ENCODE results near the gene CNTN4. TPM values are rescaled to one million over a fixed set of nuclear protein-coding genes. Genes with fewer than 3 reads are reported as not detected.
"Not testable (repeated sequence)": the region's sequence is repeated elsewhere in the genome, so short reads cannot be mapped to it uniquely, and the experiment has no call there.

The CNTN4 gene
- polyA plus RNA-seq, 1 donor (not counting 4 experiments of a cell fraction or from before 2014, with no cell fraction given): not detected

GRCh38 chr3:2910997-2911396 is 812.3 kb downstream of the CNTN4 start:
- no peak for DNase-seq (ENCODE audit: low read depth, low spot score)
- Histone ChIP-seq H3K4me1 (ENCODE audit: control insufficient read depth, extremely low read depth, insufficient read depth, low read length) (no peaks in the 10 kb centered on the region), H3K9me3 (ENCODE audit: control insufficient read depth, low read depth, low read length) (no peaks in the 10 kb centered on the region), H3K27ac (ENCODE audit: control insufficient read depth, insufficient read depth, low read length) (no peak overlapping the region), H3K4me2 (ENCODE audit: control insufficient read depth, extremely low read depth, insufficient read depth, low read depth, low read length) (no peak overlapping the region), H3K4me3 (ENCODE audit: control insufficient read depth in 2 of 3, extremely low read depth in 1 of 3, insufficient read depth in 2 of 3, low read depth in 1 of 3, low read length in 3 of 3) (no peak overlapping the region), H3K9me1 (ENCODE audit: control insufficient read depth, extremely low read depth, insufficient read depth, low read length) (no peaks in the 10 kb centered on the region), H3K36me3 (ENCODE audit: control insufficient read depth in 2 of 2, extremely low read depth in 1 of 2, insufficient read depth in 2 of 2, low read length in 2 of 2) (no peaks in the 10 kb centered on the region), H3K27me3 (ENCODE audit: control insufficient read depth, extremely low read depth, insufficient read depth, low read length) (no peaks in the 10 kb centered on the region), H2AFZ (ENCODE audit: control insufficient read depth, low read length) (no peak overlapping the region), H3K79me2 (ENCODE audit: control insufficient read depth, insufficient read depth, low read length) (no peaks in the 10 kb centered on the region), H4K20me1 (ENCODE audit: control insufficient read depth, extremely low read depth, insufficient read depth, low read length) (no peaks in the 10 kb centered on the region), H3K9ac (ENCODE audit: control insufficient read depth, extremely low read depth, insufficient read depth, low read length) (no peak overlapping the region)
- FAIRE-seq: no peak
- TF ChIP-seq EZH2 (IDR thresholded peaks at IDR 0.05; ENCODE audit: low read length): no peak
- TF ChIP-seq CTCF (optimal IDR thresholded peaks at IDR 0.05 in 1 of 3, IDR thresholded peaks at IDR 0.05 in 1 of 3, conservative IDR thresholded peaks at IDR 0.05 in 1 of 3; ENCODE audit: extremely low read depth in 1 of 3, insufficient read depth in 2 of 3, low read length in 3 of 3): no peak
- dilution Hi-C loops (cut with MboI; ENCODE audit: extremely low pct_ligation_motif_present, low sequenced_read_pairs): no loop called here

GRCh38 chr3:2915826-2916225 is 817.2 kb downstream of the CNTN4 start:
- FAIRE-seq: no peak
- H3K27me3 ChIP-seq (ENCODE audit: control insufficient read depth, extremely low read depth, insufficient read depth, low read length): no peaks in the 10 kb centered on the region
- dilution Hi-C loops (cut with MboI; ENCODE audit: extremely low pct_ligation_motif_present, low sequenced_read_pairs): no loop called here
- no peak overlapping the region for H3K4me3 ChIP-seq (ENCODE audit: control insufficient read depth in 2 of 3, extremely low read depth in 1 of 3, insufficient read depth in 2 of 3, low read depth in 1 of 3, low read length in 3 of 3)
- H2AFZ ChIP-seq (ENCODE audit: control insufficient read depth, low read length): no peak overlapping the region
- no peaks in the 10 kb centered on the region for H3K4me1 ChIP-seq (ENCODE audit: control insufficient read depth, extremely low read depth, insufficient read depth, low read length)
- no peaks in the 10 kb centered on the region for H3K79me2 ChIP-seq (ENCODE audit: control insufficient read depth, insufficient read depth, low read length)
- no peak overlapping the region for H3K27ac ChIP-seq (ENCODE audit: control insufficient read depth, insufficient read depth, low read length)
- H3K4me2 ChIP-seq (ENCODE audit: control insufficient read depth, extremely low read depth, insufficient read depth, low read depth, low read length): no peak overlapping the region
- no peak for TF ChIP-seq CTCF (optimal IDR thresholded peaks at IDR 0.05 in 1 of 3, IDR thresholded peaks at IDR 0.05 in 1 of 3, conservative IDR thresholded peaks at IDR 0.05 in 1 of 3; ENCODE audit: extremely low read depth in 1 of 3, insufficient read depth in 2 of 3, low read length in 3 of 3)
- DNase-seq (ENCODE audit: low read depth, low spot score): no peak
- H3K36me3 ChIP-seq (ENCODE audit: control insufficient read depth in 2 of 2, extremely low read depth in 1 of 2, insufficient read depth in 2 of 2, low read length in 2 of 2): no peaks in the 10 kb centered on the region
- H4K20me1 ChIP-seq (ENCODE audit: control insufficient read depth, extremely low read depth, insufficient read depth, low read length): no peaks in the 10 kb centered on the region
- no peaks in the 10 kb centered on the region for H3K9me3 ChIP-seq (ENCODE audit: control insufficient read depth, low read depth, low read length)
- H3K9me1 ChIP-seq (ENCODE audit: control insufficient read depth, extremely low read depth, insufficient read depth, low read length): no peaks in the 10 kb centered on the region
- H3K9ac ChIP-seq (ENCODE audit: control insufficient read depth, extremely low read depth, insufficient read depth, low read length): no peak overlapping the region

GRCh38 chr3:2916640-2917039 is 818.0 kb downstream of the CNTN4 start:
- DNase-seq (ENCODE audit: low read depth, low spot score); H2AFZ ChIP-seq (ENCODE audit: control insufficient read depth, low read length); H3K9ac ChIP-seq (ENCODE audit: control insufficient read depth, extremely low read depth, insufficient read depth, low read length); dilution Hi-C loops (cut with MboI; ENCODE audit: extremely low pct_ligation_motif_present, low sequenced_read_pairs); H3K27ac ChIP-seq (ENCODE audit: control insufficient read depth, insufficient read depth, low read length); FAIRE-seq; H3K4me2 ChIP-seq (ENCODE audit: control insufficient read depth, extremely low read depth, insufficient read depth, low read depth, low read length); H3K4me3 ChIP-seq (ENCODE audit: control insufficient read depth in 2 of 3, extremely low read depth in 1 of 3, insufficient read depth in 2 of 3, low read depth in 1 of 3, low read length in 3 of 3); H3K27me3 ChIP-seq (ENCODE audit: control insufficient read depth, extremely low read depth, insufficient read depth, low read length); H4K20me1 ChIP-seq (ENCODE audit: control insufficient read depth, extremely low read depth, insufficient read depth, low read length); H3K79me2 ChIP-seq (ENCODE audit: control insufficient read depth, insufficient read depth, low read length); H3K4me1 ChIP-seq (ENCODE audit: control insufficient read depth, extremely low read depth, insufficient read depth, low read length); H3K9me1 ChIP-seq (ENCODE audit: control insufficient read depth, extremely low read depth, insufficient read depth, low read length); H3K36me3 ChIP-seq (ENCODE audit: control insufficient read depth in 2 of 2, extremely low read depth in 1 of 2, insufficient read depth in 2 of 2, low read length in 2 of 2); H3K9me3 ChIP-seq (ENCODE audit: control insufficient read depth, low read depth, low read length): not testable (repeated sequence)

Data from keratinocyte (primary cell).